HG02571 (cell line): ENCODE measurements around the gene HS3ST2.
"Not testable (repeated sequence)": the region's sequence is repeated elsewhere in the genome, so short reads cannot be mapped to it uniquely, and the experiment has no call there.

ENCODE experiments used
- ATAC-seq: cut with Tn5 transposase; IDR thresholded peaks from one replicate; pipeline ENCODE4 v1.9.1; 2021; ENCODE audit warnings: mild to moderate bottlenecking, moderate library complexity; ENCODE audit not compliant: unreplicated experiment

The HS3ST2 gene

GRCh38 chr16:22810226-22810625 is 3.7 kb upstream of the HS3ST2 start:
- ATAC-seq: no peak

GRCh38 chr16:22813223-22813947 is 577 bp upstream of the HS3ST2 start:
- ATAC-seq: no peak

GRCh38 chr16:22814711-22815105 is 746 bp downstream of the HS3ST2 start:
- no peak for ATAC-seq

GRCh38 chr16:22815863-22816262 is 1.9 kb downstream of the HS3ST2 start:
- ATAC-seq: no peak

GRCh38 chr16:22816475-22816874 is 2.5 kb downstream of the HS3ST2 start:
- no peak for ATAC-seq

GRCh38 chr16:22818736-22819135 is 4.8 kb downstream of the HS3ST2 start:
- ATAC-seq: not testable (repeated sequence)

- no peak for ATAC-seq
Observed at GRCh38 chr16:22838681-22839080, 24.7 kb downstream of the HS3ST2 start.

- ATAC-seq: not testable (repeated sequence)
Observed at GRCh38 chr16:22842031-22842430, 28.1 kb downstream of the HS3ST2 start.

- ATAC-seq: no peak
Observed at GRCh38 chr16:22843122-22843521, 29.2 kb downstream of the HS3ST2 start.

- no peak for ATAC-seq
Observed at GRCh38 chr16:22843856-22844255, 29.9 kb downstream of the HS3ST2 start.

- ATAC-seq: no peak
Observed at GRCh38 chr16:22844416-22844815, 30.5 kb downstream of the HS3ST2 start.

GRCh38 chr16:22847100-22847499 is 33.1 kb downstream of the HS3ST2 start:
- no peak for ATAC-seq

- ATAC-seq: no peak
Observed at GRCh38 chr16:22847690-22848089, 33.7 kb downstream of the HS3ST2 start.

GRCh38 chr16:22848451-22848850 is 34.5 kb downstream of the HS3ST2 start:
- no peak for ATAC-seq

- ATAC-seq: no peak
Observed at GRCh38 chr16:22849517-22849916, 35.6 kb downstream of the HS3ST2 start.

GRCh38 chr16:22855231-22855630 is 41.3 kb downstream of the HS3ST2 start:
- ATAC-seq: no peak

GRCh38 chr16:22857296-22858025 is 43.5 kb downstream of the HS3ST2 start:
- ATAC-seq: no peak

GRCh38 chr16:22859925-22860324 is 46.0 kb downstream of the HS3ST2 start:
- no peak for ATAC-seq

GRCh38 chr16:22861580-22861979 is 47.6 kb downstream of the HS3ST2 start:
- ATAC-seq: no peak

- no peak for ATAC-seq
Observed at GRCh38 chr16:22862046-22862445, 48.1 kb downstream of the HS3ST2 start.

- ATAC-seq: no peak
Observed at GRCh38 chr16:22864375-22864774, 50.4 kb downstream of the HS3ST2 start.

- ATAC-seq: no peak
Observed at GRCh38 chr16:22868593-22869224, 54.7 kb downstream of the HS3ST2 start.
